Gastrocnemius medialis (tissue), 4 donors: ENCODE results near the gene NTN3. TPM values are rescaled to one million over a fixed set of nuclear protein-coding genes. Genes with fewer than 3 reads are reported as not detected.

Source experiments
- ATAC-seq, 2 donors: fragments of 150-250 bp; one replicate each; pipeline ENCODE4 v1.9.1; 2016
- DNase-seq, 2 donors: peaks; one replicate each; pipeline ENCODE4 v3.0.0-alpha.2; 2019
- H3K27ac ChIP-seq, 4 donors: fragments of 200-600 bp; sonication (generic); 1 replicate in 1 of 4; 2 replicates in 3 of 4; pipeline ENCODE4 v1.5.1; 2016 to 2018; ENCODE audit warnings: mild to moderate bottlenecking in 2 of 4, moderate library complexity in 1 of 4
- H3K27me3 ChIP-seq, 3 donors: fragments of 200-600 bp; sonication (generic) in 2 of 3; 1 replicate in 1 of 3; 2 replicates in 2 of 3; pipeline versions ENCODE4 v1.5.1 to v1.6.0; 2016 to 2019; ENCODE audit warnings: mild to moderate bottlenecking in 1 of 3, moderate library complexity in 1 of 3
- H3K36me3 ChIP-seq, 2 donors: fragments of 200-600 bp; sonication (generic) in 1 of 2; one replicate each; pipeline ENCODE4 v1.5.1; 2017 to 2018
- H3K4me1 ChIP-seq, 2 donors: fragments of 200-600 bp; sonication (generic) in 1 of 2; one replicate each; pipeline ENCODE4 v1.5.1; 2016 to 2017; ENCODE audit warnings: mild to moderate bottlenecking in 2 of 2
- H3K4me3 ChIP-seq, 4 donors: fragments of 200-600 bp; sonication (generic) in 3 of 4; 1 replicate in 1 of 4; 2 replicates in 3 of 4; pipeline ENCODE4 v1.5.1; 2016 to 2019; ENCODE audit warnings: mild to moderate bottlenecking in 2 of 4
- H3K9me3 ChIP-seq, 3 donors: fragments of 200-600 bp; sonication (generic) in 2 of 3; 1 replicate in 1 of 3; 2 replicates in 2 of 3; pipeline ENCODE4 v1.5.1; 2016 to 2019
- POLR2A ChIP-seq, 2 donors: fragments of 450-650 bp; IDR thresholded peaks; one replicate each; pipeline ENCODE4 v1.6.1; 2017; ENCODE audit warnings: antibody characterized with exemption in 2 of 2, mild to moderate bottlenecking in 2 of 2, moderate library complexity in 2 of 2
- in situ Hi-C, 4 donors: fragments of 200-750 bp; cut with MboI; loops; one replicate each; pipeline versions ENCODE4 v1.15.0 to v1.8.0; 2017; ENCODE audit warnings: low sequenced_read_pairs in 4 of 4
- intact Hi-C: fragments of 100-400 bp; cut with DNase I; formaldehyde crosslinking; loops from one replicate; pipeline ENCODE4 v1.15.1; 2023; ENCODE audit warnings: low total_unique reads
- total RNA-seq, 4 donors: library from RNA; depleted of rRNA; stranded (reverse); fragments of >200 nt; gene quantifications; one replicate each; pipeline versions ENCODE4 v1.1.0 to v1.2.3, GENCODE V29; 2016
- TF ChIP-seq, protein P1 (sequence below), 5 experiments: fragments of 450-650 bp in 3 of 5; fragments of 200-600 bp in 2 of 5; sonication (generic) in 2 of 5; IDR thresholded peaks in 4 of 5; conservative IDR thresholded peaks in 1 of 5; 1 replicate in 4 of 5; 2 replicates in 1 of 5; pipeline ENCODE4 v1.5.1; 2016 to 2019; ENCODE audit warnings: antibody characterized with exemption in 5 of 5, mild to moderate bottlenecking in 3 of 5, moderate library complexity in 3 of 5

NTN3 gene
- total RNA-seq, 4 donors from 2014 or later: not detected

- intact Hi-C loops (no loop called here), in situ Hi-C loops (loop anchor here in 1 of 4 donors (10.0 kb wide), 1 partner anchor 172 kb away; no protein-coding TSS in a partner anchor)
- DNase-seq: no peak
- no peak overlapping the region for H3K4me3 ChIP-seq
- ATAC-seq: no peak
- H3K27me3 ChIP-seq: no peaks in the 10 kb centered on the region
- H3K36me3 ChIP-seq: no peaks in the 10 kb centered on the region
- H3K27ac ChIP-seq: peak overlapping the region in 3 of 4 donors; percentile 9 to 35 (median 28)
- no peaks in the 10 kb centered on the region for H3K4me1 ChIP-seq
- TF ChIP-seq POLR2A (IDR thresholded peaks at IDR 0.05): no peak
- TF ChIP-seq, protein P1, sequence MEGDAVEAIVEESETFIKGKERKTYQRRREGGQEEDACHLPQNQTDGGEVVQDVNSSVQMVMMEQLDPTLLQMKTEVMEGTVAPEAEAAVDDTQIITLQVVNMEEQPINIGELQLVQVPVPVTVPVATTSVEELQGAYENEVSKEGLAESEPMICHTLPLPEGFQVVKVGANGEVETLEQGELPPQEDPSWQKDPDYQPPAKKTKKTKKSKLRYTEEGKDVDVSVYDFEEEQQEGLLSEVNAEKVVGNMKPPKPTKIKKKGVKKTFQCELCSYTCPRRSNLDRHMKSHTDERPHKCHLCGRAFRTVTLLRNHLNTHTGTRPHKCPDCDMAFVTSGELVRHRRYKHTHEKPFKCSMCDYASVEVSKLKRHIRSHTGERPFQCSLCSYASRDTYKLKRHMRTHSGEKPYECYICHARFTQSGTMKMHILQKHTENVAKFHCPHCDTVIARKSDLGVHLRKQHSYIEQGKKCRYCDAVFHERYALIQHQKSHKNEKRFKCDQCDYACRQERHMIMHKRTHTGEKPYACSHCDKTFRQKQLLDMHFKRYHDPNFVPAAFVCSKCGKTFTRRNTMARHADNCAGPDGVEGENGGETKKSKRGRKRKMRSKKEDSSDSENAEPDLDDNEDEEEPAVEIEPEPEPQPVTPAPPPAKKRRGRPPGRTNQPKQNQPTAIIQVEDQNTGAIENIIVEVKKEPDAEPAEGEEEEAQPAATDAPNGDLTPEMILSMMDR (IDR thresholded peaks at IDR 0.05 in 4 of 5, conservative IDR thresholded peaks at IDR 0.05 in 1 of 5): no peak
- no peaks in the 10 kb centered on the region for H3K9me3 ChIP-seq
Observed at GRCh38 chr16:2507052-2507659, 36.1 kb downstream of the NTN3 start.

DNA sequence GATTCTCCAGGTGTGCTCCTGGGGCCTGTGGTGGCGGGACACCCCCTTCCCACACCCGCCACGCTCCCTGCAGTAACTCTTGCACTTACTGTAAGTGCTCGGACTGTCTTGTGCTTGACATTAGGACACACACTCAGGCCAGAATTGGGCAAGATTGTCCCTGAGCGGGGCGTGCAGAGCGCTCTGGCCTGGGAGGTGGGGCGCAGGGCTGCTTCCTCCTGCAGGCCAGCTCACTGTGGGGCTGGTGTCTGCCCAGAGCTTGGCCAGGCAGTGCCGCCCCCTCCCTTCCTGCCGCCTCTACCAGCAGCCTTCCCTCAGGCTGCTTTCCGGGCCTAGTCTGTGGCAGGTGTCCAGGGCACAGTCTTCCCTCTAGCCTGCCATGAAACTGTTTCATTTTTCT, 36.6 kb downstream of the NTN3 start:
- H3K36me3 ChIP-seq: no peaks in the 10 kb centered on the region
- H3K4me1 ChIP-seq: peaks cover 0 to under 1% of the 10 kb centered on the region in 2 donors
- H3K4me3 ChIP-seq: no peak overlapping the region
- DNase-seq (peak in 1 of 2 donors; percentile 46), ATAC-seq (no peak)
- TF ChIP-seq, protein P1 (IDR thresholded peaks at IDR 0.05 in 4 of 5, conservative IDR thresholded peaks at IDR 0.05 in 1 of 5): no peak
- no peak for TF ChIP-seq POLR2A (IDR thresholded peaks at IDR 0.05)
- in situ Hi-C loops: loop anchor here in 1 of 4 donors (10.0 kb wide), 1 partner anchor 173 kb away; no protein-coding TSS in a partner anchor
- H3K27me3 ChIP-seq: no peaks in the 10 kb centered on the region
- H3K27ac ChIP-seq: peak overlapping the region in 2 of 4 donors; percentile 9 to 35
- no peaks in the 10 kb centered on the region for H3K9me3 ChIP-seq
- intact Hi-C loops: no loop called here

DNA sequence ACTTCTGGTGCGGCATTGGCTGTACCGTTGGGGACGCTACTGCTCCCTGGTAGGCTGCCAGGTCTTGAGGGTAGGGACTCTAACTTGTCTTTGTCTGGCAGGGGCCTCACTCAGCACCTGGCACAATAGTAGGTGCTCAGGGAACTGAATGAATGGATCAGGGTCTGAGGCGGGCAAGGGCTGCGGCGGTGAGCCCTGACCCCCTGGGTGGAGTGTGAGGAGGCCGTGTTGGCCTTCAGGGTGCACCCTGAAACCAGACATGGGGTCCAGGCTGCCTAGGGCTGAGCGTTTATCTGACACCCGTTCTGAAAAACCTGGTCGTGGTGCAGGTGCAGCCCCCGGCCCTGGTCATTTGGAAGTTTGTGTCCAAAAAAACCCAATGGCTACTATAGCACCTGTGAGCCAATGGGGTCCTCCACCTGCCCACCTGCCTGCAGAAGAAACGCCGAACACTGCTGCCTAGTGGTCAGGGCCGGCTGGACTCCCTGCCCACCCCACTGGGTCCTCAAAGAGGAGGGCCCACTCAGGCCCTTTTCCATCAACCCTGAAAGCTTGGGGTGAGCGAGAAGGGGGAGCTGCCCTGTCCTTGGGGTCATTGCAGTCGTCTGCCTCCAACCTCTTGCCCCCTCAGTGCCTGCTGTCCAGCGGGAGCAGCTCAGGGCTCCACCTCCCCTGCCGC, 37.8 kb downstream of the NTN3 start:
- H3K4me1 ChIP-seq: peaks cover 6 to 7% of the 10 kb centered on the region in 2 donors
- no peaks in the 10 kb centered on the region for H3K27me3 ChIP-seq
- DNase-seq: no peak

DNA sequence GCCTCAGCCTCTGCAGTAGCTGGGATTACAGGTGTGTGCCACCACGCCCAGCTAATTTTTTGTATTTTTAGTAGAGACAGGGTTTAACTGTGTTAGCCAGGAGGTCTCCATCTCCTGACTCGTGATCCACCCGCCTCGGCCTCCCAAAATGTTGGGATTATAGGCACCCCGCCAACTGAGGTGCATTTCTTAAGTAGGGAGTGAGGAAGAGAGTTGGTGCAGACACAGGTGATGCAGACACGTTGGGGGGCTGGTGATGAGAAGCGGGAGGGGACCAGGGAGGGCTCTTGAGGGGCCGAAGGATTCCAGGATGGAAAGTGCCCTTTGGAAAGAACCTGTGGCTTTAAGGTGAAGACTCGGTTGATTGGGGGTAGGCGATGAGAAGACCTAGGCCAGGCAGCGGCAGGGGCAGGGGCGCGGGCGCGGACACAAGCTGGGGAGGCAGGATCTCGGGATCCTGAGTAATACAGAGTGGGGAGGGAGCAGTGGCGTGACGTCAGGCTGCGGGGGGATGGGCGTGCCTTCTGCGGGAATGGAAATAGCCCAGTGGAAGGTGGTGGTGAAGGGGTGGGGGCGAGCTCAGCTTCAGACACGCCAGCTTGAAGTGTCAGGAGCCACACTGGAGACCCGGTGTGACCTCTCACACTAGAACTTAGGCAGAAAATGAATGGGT, 40.2 kb downstream of the NTN3 start:
- Histone ChIP-seq H3K4me1 (peaks cover 20 to 24% of the 10 kb centered on the region in 2 donors), H3K4me3 (no peak overlapping the region), H3K27ac (no peak overlapping the region), H3K36me3 (no peaks in the 10 kb centered on the region), H3K9me3 (no peaks in the 10 kb centered on the region), H3K27me3 (no peaks in the 10 kb centered on the region)
- intact Hi-C loops (loop anchor here (10.0 kb wide), 1 partner anchor 246 kb away; the partner anchor contains the start of gene RNPS1), in situ Hi-C loops (no loop called here)
- DNase-seq (no peak), ATAC-seq (no peak)
- TF ChIP-seq, protein P1 (IDR thresholded peaks at IDR 0.05 in 4 of 5, conservative IDR thresholded peaks at IDR 0.05 in 1 of 5): no peak
- TF ChIP-seq POLR2A (IDR thresholded peaks at IDR 0.05): no peak

More for the DNA sequence above, 37.8 kb downstream of the NTN3 start:
- intact Hi-C loops: no loop called here
- TF ChIP-seq, protein P1 (IDR thresholded peaks at IDR 0.05 in 4 of 5, conservative IDR thresholded peaks at IDR 0.05 in 1 of 5): no peak
- TF ChIP-seq POLR2A (IDR thresholded peaks at IDR 0.05): no peak
- Histone ChIP-seq H3K4me3 (no peak overlapping the region), H3K36me3 (no peaks in the 10 kb centered on the region), H3K9me3 (no peaks in the 10 kb centered on the region), H3K27ac (no peak overlapping the region)
- in situ Hi-C loops: loop anchor here in 1 of 4 donors (10.0 kb wide), 1 partner anchor 174 kb away; no protein-coding TSS in a partner anchor
- ATAC-seq: no peak
